Measurements from ENCODE around the gene IER3IP1. TPM values are rescaled to one million over a fixed set of nuclear protein-coding genes. Genes with fewer than 3 reads are reported as not detected.

IER3IP1 gene
- polyA plus RNA-seq: 9.3 to 17.5 TPM (median 13.6 TPM) in 3 replicates
- polyA plus RNA-seq (2011; ENCODE audit: low read depth): 3.1 TPM
- polyA plus RNA-seq (2011; cell fraction: cytosol; rRNA removed): 8.9 and 14.8 TPM in 2 replicates
- 3.7 and 5.8 TPM in 2 replicates for polyA plus RNA-seq (2011; cell fraction: nucleus; rRNA removed)
- 15.7 and 21.5 TPM in 2 replicates for polyA plus RNA-seq (2012; ENCODE audit: low replicate concordance)
- 2.3 to 6.7 TPM (median 4.0 TPM) in 3 replicates for polyA minus RNA-seq
- 11.3 TPM for polyA minus RNA-seq (2011; cell fraction: cytosol; rRNA and poly(A)+ RNA removed)
- polyA minus RNA-seq (2011; cell fraction: nucleus; rRNA and poly(A)+ RNA removed): 2.9 and 3.4 TPM in 2 replicates

GRCh38 chr18:47175898-47176575, at the start of gene IER3IP1:
Gene IER3IP1, minus strand, starts transcription at chr18:47176364. Its CDS starts 87 bp downstream, at chr18:47176277.
- Histone ChIP-seq H3K9me3 (ENCODE audit: control insufficient read depth, low read depth, low read length) (no peaks in the 10 kb centered on the region), H3K9me1 (ENCODE audit: control insufficient read depth, extremely low read depth, insufficient read depth, low read length) (no peaks in the 10 kb centered on the region), H3K27me3 (ENCODE audit: control insufficient read depth, extremely low read depth, insufficient read depth, low read length) (no peaks in the 10 kb centered on the region), H3K27ac (ENCODE audit: control insufficient read depth, insufficient read depth, low read length) (peak within 1 kb of the TSS; percentile 82), H3K4me2 (ENCODE audit: control insufficient read depth, extremely low read depth, insufficient read depth, low read depth, low read length) (peak within 1 kb of the TSS; percentile 94), H3K4me1 (ENCODE audit: control insufficient read depth, extremely low read depth, insufficient read depth, low read length) (peaks cover 16% of the 10 kb centered on the region), H3K9ac (ENCODE audit: control insufficient read depth, extremely low read depth, insufficient read depth, low read length) (peak within 1 kb of the TSS; percentile 95), H3K79me2 (ENCODE audit: control insufficient read depth, insufficient read depth, low read length) (peaks cover 50% of the 10 kb centered on the region), H3K4me3 (ENCODE audit: control insufficient read depth in 2 of 3, extremely low read depth in 1 of 3, insufficient read depth in 2 of 3, low read depth in 1 of 3, low read length in 3 of 3) (peak within 1 kb of the TSS; percentile 89 to 97 (median 89)), H4K20me1 (ENCODE audit: control insufficient read depth, extremely low read depth, insufficient read depth, low read length) (peaks cover 5% of the 10 kb centered on the region), H2AFZ (ENCODE audit: control insufficient read depth, low read length) (peak within 1 kb of the TSS; percentile 89), H3K36me3 (ENCODE audit: control insufficient read depth in 2 of 2, extremely low read depth in 1 of 2, insufficient read depth in 2 of 2, low read length in 2 of 2) (no peaks in the 10 kb centered on the region)
- dilution Hi-C loops (cut with MboI; ENCODE audit: extremely low pct_ligation_motif_present, low sequenced_read_pairs): no loop called here
- DNase-seq (ENCODE audit: low read depth, low spot score) (peak; percentile 38), FAIRE-seq (no peak)
- TF ChIP-seq EZH2 (IDR thresholded peaks at IDR 0.05; ENCODE audit: low read length) (no peak), CTCF (optimal IDR thresholded peaks at IDR 0.05 in 1 of 3, IDR thresholded peaks at IDR 0.05 in 1 of 3, conservative IDR thresholded peaks at IDR 0.05 in 1 of 3; ENCODE audit: extremely low read depth in 1 of 3, insufficient read depth in 2 of 3, low read length in 3 of 3) (peak in 2 of 3 experiments; percentile 7 to 26)

GRCh38 chr18:47215554-47216138, 39.5 kb upstream of the IER3IP1 start:
- Histone ChIP-seq H3K27me3 (ENCODE audit: control insufficient read depth, extremely low read depth, insufficient read depth, low read length) (peaks cover 8% of the 10 kb centered on the region), H3K4me1 (ENCODE audit: control insufficient read depth, extremely low read depth, insufficient read depth, low read length) (no peaks in the 10 kb centered on the region), H3K36me3 (ENCODE audit: control insufficient read depth in 2 of 2, extremely low read depth in 1 of 2, insufficient read depth in 2 of 2, low read length in 2 of 2) (no peaks in the 10 kb centered on the region), H3K9ac (ENCODE audit: control insufficient read depth, extremely low read depth, insufficient read depth, low read length) (no peak overlapping the region), H3K9me1 (ENCODE audit: control insufficient read depth, extremely low read depth, insufficient read depth, low read length) (no peaks in the 10 kb centered on the region), H3K9me3 (ENCODE audit: control insufficient read depth, low read depth, low read length) (no peaks in the 10 kb centered on the region), H3K79me2 (ENCODE audit: control insufficient read depth, insufficient read depth, low read length) (no peaks in the 10 kb centered on the region), H3K4me3 (ENCODE audit: control insufficient read depth in 2 of 3, extremely low read depth in 1 of 3, insufficient read depth in 2 of 3, low read depth in 1 of 3, low read length in 3 of 3) (no peak overlapping the region), H3K4me2 (ENCODE audit: control insufficient read depth, extremely low read depth, insufficient read depth, low read depth, low read length) (no peak overlapping the region), H3K27ac (ENCODE audit: control insufficient read depth, insufficient read depth, low read length) (no peak overlapping the region), H2AFZ (ENCODE audit: control insufficient read depth, low read length) (no peak overlapping the region), H4K20me1 (ENCODE audit: control insufficient read depth, extremely low read depth, insufficient read depth, low read length) (no peaks in the 10 kb centered on the region)
- TF ChIP-seq EZH2 (IDR thresholded peaks at IDR 0.05; ENCODE audit: low read length) (no peak), CTCF (optimal IDR thresholded peaks at IDR 0.05 in 1 of 3, IDR thresholded peaks at IDR 0.05 in 1 of 3, conservative IDR thresholded peaks at IDR 0.05 in 1 of 3; ENCODE audit: extremely low read depth in 1 of 3, insufficient read depth in 2 of 3, low read length in 3 of 3) (peak; percentile 63 to 71 (median 63))
- DNase-seq (ENCODE audit: low read depth, low spot score) (peak; percentile 5), FAIRE-seq (no peak)
- dilution Hi-C loops (cut with MboI; ENCODE audit: extremely low pct_ligation_motif_present, low sequenced_read_pairs): no loop called here
